Esophagus squamous epithelium (tissue), 5 donors: Measurements from ENCODE around the gene MYL5. TPM values are rescaled to one million over a fixed set of nuclear protein-coding genes. Genes with fewer than 3 reads are reported as not detected.
"Not testable (repeated sequence)": the region's sequence is repeated elsewhere in the genome, so short reads cannot be mapped to it uniquely, and the experiment has no call there.

Source experiments
- DNase-seq: peaks from one replicate; lab custom pipeline; 2025; lab: John Stamatoyannopoulos, UW
- H3K27ac ChIP-seq, 4 donors: fragments of 200-600 bp; sonication (generic); one replicate each; pipeline ENCODE4 v1.5.1; 2016 to 2019; ENCODE audit warnings: mild to moderate bottlenecking in 1 of 4
- H3K27me3 ChIP-seq, 4 donors: fragments of 200-600 bp; sonication (generic); 1 replicate in 3 of 4; 2 replicates in 1 of 4; pipeline versions ENCODE4 v1.5.1 to v1.6.0; 2017 to 2021; ENCODE audit warnings: antibody characterized with exemption in 1 of 4
- H3K36me3 ChIP-seq, 3 donors: fragments of 200-600 bp; sonication (generic); one replicate each; pipeline ENCODE4 v1.5.1; 2016 to 2019
- H3K4me1 ChIP-seq, 3 donors: fragments of 200-600 bp; sonication (generic); one replicate each; pipeline ENCODE4 v1.5.1; 2017 to 2019
- H3K4me3 ChIP-seq, 4 donors: fragments of 200-600 bp; sonication (generic); 1 replicate in 3 of 4; 2 replicates in 1 of 4; pipeline ENCODE4 v1.5.1; 2016 to 2019; ENCODE audit warnings: mild to moderate bottlenecking in 2 of 4, moderate library complexity in 1 of 4
- H3K9me3 ChIP-seq, 3 donors: fragments of 200-600 bp; sonication (generic); one replicate each; pipeline ENCODE4 v1.5.1; 2016 to 2019
- CTCF ChIP-seq, 6 experiments: fragments of 450-650 bp in 4 of 6; fragments of 200-600 bp in 2 of 6; sonication (generic) in 2 of 6; IDR thresholded peaks; one replicate each; pipeline ENCODE4 v1.5.1; 2016 to 2019; ENCODE audit warnings: antibody characterized with exemption in 6 of 6, mild to moderate bottlenecking in 4 of 6, moderate library complexity in 4 of 6
- POLR2A ChIP-seq, 4 donors: fragments of 450-650 bp; IDR thresholded peaks; one replicate each; pipeline ENCODE4 v1.6.1; 2017; ENCODE audit warnings: antibody characterized with exemption in 4 of 4, mild to moderate bottlenecking in 4 of 4, moderate library complexity in 3 of 4
- WGBS, 2 donors: methylation state at CpG; one replicate each; pipeline ENCODE4 v1.1.5; 2018; 5-methylcytosine and 5-hydroxymethylcytosine counted together
- intact Hi-C: fragments of 100-400 bp; cut with DNase I; formaldehyde crosslinking; loops from one replicate; pipeline ENCODE4 v1.15.0; 2022
- total RNA-seq, 4 donors: library from RNA; depleted of rRNA; stranded (reverse); fragments of >200 nt; gene quantifications; one replicate each; pipeline ENCODE4 v1.1.0, GENCODE V29; 2016
- donor health status: DM: yes; HTN: yes; CAD: no.

Gene MYL5
- total RNA-seq, 4 donors from 2014 or later: 7.2 to 19.5 (median 12.8) TPM

GRCh38 chr4:633976-634598, 40.3 kb upstream of the MYL5 start:
- H3K27me3 ChIP-seq: peaks cover 0 to 43% (median 0%) of the 10 kb centered on the region in 4 donors
- H3K9me3 ChIP-seq: peaks cover 0 to 7% (median 0%) of the 10 kb centered on the region in 3 donors
- H3K27ac ChIP-seq: no peak overlapping the region
- no peak for DNase-seq
- TF ChIP-seq POLR2A (IDR thresholded peaks at IDR 0.05) (no peak), CTCF (IDR thresholded peaks at IDR 0.05) (no peak)
- no peak overlapping the region for H3K4me3 ChIP-seq
- 50 to 59% methylated on average over 2 to 11 of the region's 15 CpGs for WGBS, 2 donors
- intact Hi-C loops: no loop called here
- no peaks in the 10 kb centered on the region for H3K4me1 ChIP-seq
- H3K36me3 ChIP-seq: no peaks in the 10 kb centered on the region

DNA sequence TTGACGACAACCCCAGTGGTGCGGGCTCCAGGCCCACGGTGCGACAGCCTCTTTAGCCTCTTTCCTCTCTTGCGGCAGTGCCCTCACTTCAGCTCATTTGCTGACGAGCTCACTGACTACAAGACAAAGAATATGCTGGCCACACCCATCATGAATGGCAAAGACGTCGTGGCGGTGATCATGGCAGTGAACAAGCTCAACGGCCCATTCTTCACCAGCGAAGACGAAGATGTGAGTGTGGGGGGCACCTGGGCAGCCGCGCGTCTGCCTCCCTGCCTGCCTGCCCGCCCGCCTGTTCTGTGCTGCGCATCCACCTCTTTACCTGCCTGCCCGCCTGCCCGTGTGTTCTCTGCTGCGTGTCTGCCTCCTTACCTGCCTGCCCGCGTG, 39.8 kb upstream of the MYL5 start:
- peaks cover 0 to 7% (median 0%) of the 10 kb centered on the region in 3 donors for H3K9me3 ChIP-seq
- no peaks in the 10 kb centered on the region for H3K4me1 ChIP-seq
- TF ChIP-seq POLR2A (IDR thresholded peaks at IDR 0.05) (no peak), CTCF (IDR thresholded peaks at IDR 0.05) (no peak)
- no peaks in the 10 kb centered on the region for H3K36me3 ChIP-seq
- intact Hi-C loops: no loop called here
- WGBS, 2 donors: 70 to 71% methylated on average over 21 to 22 of the region's 23 CpGs
- H3K27me3 ChIP-seq: peaks cover 0 to 43% (median 0%) of the 10 kb centered on the region in 4 donors
- DNase-seq: no peak
- H3K27ac ChIP-seq: no peak overlapping the region
- H3K4me3 ChIP-seq: no peak overlapping the region

GRCh38 chr4:635066-635835, 39.1 kb upstream of the MYL5 start:
- intact Hi-C loops, DNase-seq: not testable (repeated sequence)

GRCh38 chr4:635851-636627, 38.3 kb upstream of the MYL5 start:
- peaks cover 0 to 7% (median 0%) of the 10 kb centered on the region in 3 donors for H3K9me3 ChIP-seq
- H3K4me3 ChIP-seq: no peak overlapping the region
- no peak overlapping the region for H3K27ac ChIP-seq
- 70 to 78% methylated on average over 10 to 16 of the region's 22 CpGs for WGBS, 2 donors
- DNase-seq: no peak
- TF ChIP-seq POLR2A (IDR thresholded peaks at IDR 0.05) (no peak), CTCF (IDR thresholded peaks at IDR 0.05) (no peak)
- peaks cover 0 to 36% (median 0%) of the 10 kb centered on the region in 4 donors for H3K27me3 ChIP-seq
- H3K36me3 ChIP-seq: no peaks in the 10 kb centered on the region
- H3K4me1 ChIP-seq: no peaks in the 10 kb centered on the region
- intact Hi-C loops: no loop called here

More at GRCh38 chr4:635066-635835, 39.1 kb upstream of the MYL5 start:
- 78 to 88% methylated on average over 10 to 43 of the region's 46 CpGs for WGBS, 2 donors
- peaks cover 0 to 37% (median 0%) of the 10 kb centered on the region in 4 donors for H3K27me3 ChIP-seq
- H3K27ac ChIP-seq, H3K4me1 ChIP-seq, H3K36me3 ChIP-seq, H3K4me3 ChIP-seq, H3K9me3 ChIP-seq: not testable (repeated sequence)

- no peak overlapping the region for H3K4me3 ChIP-seq
- peaks cover 0 to 13% (median 0%) of the 10 kb centered on the region in 3 donors for H3K9me3 ChIP-seq
- no peak for TF ChIP-seq POLR2A (IDR thresholded peaks at IDR 0.05)
- no peak for TF ChIP-seq CTCF (IDR thresholded peaks at IDR 0.05)
- intact Hi-C loops: no loop called here
- 70 to 80% methylated on average over 4 to 13 of the region's 13 CpGs for WGBS, 2 donors
- H3K27me3 ChIP-seq: peaks cover 0 to 40% (median 0%) of the 10 kb centered on the region in 4 donors
- no peaks in the 10 kb centered on the region for H3K36me3 ChIP-seq
- no peak overlapping the region for H3K27ac ChIP-seq
- no peak for DNase-seq
- H3K4me1 ChIP-seq: no peaks in the 10 kb centered on the region
Measured at GRCh38 chr4:636628-637159, 37.6 kb upstream of the MYL5 start.
